ENCODE measurements around the gene FUCA1.

DNA sequence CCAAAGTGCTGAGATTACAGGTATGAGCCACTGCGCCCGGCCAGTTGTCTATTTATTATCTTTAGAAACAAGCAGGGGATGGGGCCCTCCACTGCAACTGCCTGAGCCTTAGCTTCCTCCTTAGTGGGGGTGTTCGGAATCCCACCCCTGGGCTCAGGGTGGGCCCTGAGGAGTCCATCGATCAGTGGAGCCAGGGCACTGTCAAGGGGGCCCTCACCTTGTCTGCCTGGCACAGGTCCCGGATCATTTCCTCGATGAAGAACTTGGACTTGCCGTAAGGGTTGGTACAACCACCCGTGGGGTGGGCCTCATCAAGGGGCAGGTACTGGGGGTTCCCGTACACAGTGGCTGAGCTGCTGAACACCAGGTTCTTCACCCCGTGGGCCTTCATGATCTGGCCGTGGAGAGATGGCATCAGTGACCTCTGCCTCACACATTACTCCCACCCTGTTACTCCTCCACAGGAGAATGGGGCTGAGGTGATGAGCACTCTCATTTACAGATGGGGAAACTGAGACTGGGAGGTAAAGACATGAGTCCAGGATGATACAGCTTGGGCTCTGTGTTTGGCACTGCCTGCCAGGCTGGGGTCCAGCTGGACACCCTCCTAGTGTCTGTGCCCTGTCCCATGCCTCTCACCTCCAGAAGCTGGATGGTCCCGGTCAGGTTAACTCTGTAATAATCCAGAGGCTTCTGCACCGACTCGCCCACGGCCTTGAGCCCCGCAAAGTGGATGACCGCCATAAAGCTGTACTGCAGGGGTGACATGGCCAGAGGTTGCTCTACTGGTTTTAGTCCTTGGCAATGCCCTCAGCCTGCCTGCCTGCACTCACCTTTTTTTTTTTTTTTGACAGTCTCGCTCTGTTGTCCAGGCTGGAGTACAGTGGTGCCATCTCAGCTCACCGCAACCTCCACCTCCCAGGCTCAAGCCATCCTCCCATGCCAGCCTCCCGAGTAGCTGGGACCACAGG is 70.3 kb downstream of the FUCA1 start:
- TF ChIP-seq JUND (IDR thresholded peaks at IDR 0.05; ENCODE audit: low read length) (no peak), NANOG (IDR thresholded peaks at IDR 0.05; ENCODE audit: insufficient read depth, low read depth, low read length, poor library complexity, severe bottlenecking) (no peak), CTCF (IDR thresholded peaks at IDR 0.05; ENCODE audit: control extremely low read depth in 1 of 3, insufficient read depth in 1 of 3, low read depth in 1 of 3, low read length in 3 of 3) (no peak), EP300 (IDR thresholded peaks at IDR 0.05; ENCODE audit: borderline replicate concordance in 1 of 2, low read depth in 2 of 2, low read length in 2 of 2) (no peak), POLR2AphosphoS5 (IDR thresholded peaks at IDR 0.05; ENCODE audit: low read depth, low read length) (no peak), GABPA (IDR thresholded peaks at IDR 0.05; ENCODE audit: borderline replicate concordance, insufficient read depth, low read length) (no peak), RFX5 (IDR thresholded peaks at IDR 0.05; ENCODE audit: borderline replicate concordance, low read depth, low read length) (no peak)

All from H1 (cell line).